Neuron (in vitro differentiated cells): ENCODE measurements around the gene NDUFC2.

ENCODE experiments used
- H2AFZ ChIP-seq: one replicate; pipeline ENCODE4 v1.6.1; 2013; ENCODE audit warnings: low read depth, mild to moderate bottlenecking, inconsistent platforms, low read length, moderate library complexity
- H3K27me3 ChIP-seq: one replicate; pipeline ENCODE4 v1.6.1; 2013; ENCODE audit warnings: low read length; ENCODE audit not compliant: insufficient read depth
- H3K36me3 ChIP-seq: one replicate; pipeline ENCODE4 v1.6.1; 2013; ENCODE audit warnings: low read length; ENCODE audit not compliant: insufficient read depth
- H3K4me1 ChIP-seq: one replicate; pipeline ENCODE4 v1.6.1; 2013; ENCODE audit warnings: low read length; ENCODE audit not compliant: insufficient read depth
- H3K4me3 ChIP-seq: 2 replicates; pipeline ENCODE4 v1.5.1; 2013; ENCODE audit warnings: mild to moderate bottlenecking, low read length, moderate library complexity
- H3K9me3 ChIP-seq: one replicate; pipeline ENCODE4 v1.6.1; 2013; ENCODE audit warnings: low read length

Gene NDUFC2

GRCh38 chr11:78027759-78028158 is 51.9 kb downstream of the NDUFC2 start:
- Histone ChIP-seq H3K27me3 (no peaks in the 10 kb centered on the region), H3K36me3 (no peaks in the 10 kb centered on the region), H3K4me1 (peaks cover 9% of the 10 kb centered on the region), H2AFZ (no peak overlapping the region), H3K9me3 (no peaks in the 10 kb centered on the region), H3K4me3 (no peak overlapping the region)

- H2AFZ ChIP-seq = no peak overlapping the region
- H3K9me3 ChIP-seq = no peaks in the 10 kb centered on the region
- peaks cover 7% of the 10 kb centered on the region for H3K4me1 ChIP-seq
- H3K4me3 ChIP-seq = no peak overlapping the region
- no peaks in the 10 kb centered on the region for H3K36me3 ChIP-seq
- H3K27me3 ChIP-seq = no peaks in the 10 kb centered on the region
Measured at GRCh38 chr11:78025378-78025777, 54.3 kb downstream of the NDUFC2 start.

GRCh38 chr11:78023426-78023825 is 56.2 kb downstream of the NDUFC2 start:
- Histone ChIP-seq H3K4me3 (no peak overlapping the region), H3K27me3 (no peaks in the 10 kb centered on the region), H3K4me1 (peaks cover 8% of the 10 kb centered on the region), H2AFZ (no peak overlapping the region), H3K9me3 (no peaks in the 10 kb centered on the region), H3K36me3 (no peaks in the 10 kb centered on the region)

- Histone ChIP-seq H3K36me3 (no peaks in the 10 kb centered on the region), H3K9me3 (no peaks in the 10 kb centered on the region), H3K4me1 (peaks cover 8% of the 10 kb centered on the region), H3K4me3 (no peak within 1 kb of the TSS), H2AFZ (peak within 1 kb of the TSS; percentile 16), H3K27me3 (no peaks in the 10 kb centered on the region)
Measured at GRCh38 chr11:78022397-78023396, 57.0 kb downstream of the NDUFC2 start, which contains the start of gene KCTD14. Gene KCTD14 (minus strand): TSS chr11:78023276. CDS start chr11:78023249, 27 bp downstream.

GRCh38 chr11:78021611-78022010 is 58.1 kb downstream of the NDUFC2 start:
- H3K4me3 ChIP-seq = no peak overlapping the region
- no peaks in the 10 kb centered on the region for H3K9me3 ChIP-seq
- peaks cover 8% of the 10 kb centered on the region for H3K4me1 ChIP-seq
- H3K27me3 ChIP-seq = no peaks in the 10 kb centered on the region
- H2AFZ ChIP-seq = no peak overlapping the region
- H3K36me3 ChIP-seq = no peaks in the 10 kb centered on the region

GRCh38 chr11:78020246-78020645 is 59.4 kb downstream of the NDUFC2 start:
- H3K4me1 ChIP-seq = peaks cover 8% of the 10 kb centered on the region
- H3K4me3 ChIP-seq = no peak overlapping the region
- H2AFZ ChIP-seq = no peak overlapping the region
- H3K27me3 ChIP-seq = no peaks in the 10 kb centered on the region
- H3K36me3 ChIP-seq = no peaks in the 10 kb centered on the region
- no peaks in the 10 kb centered on the region for H3K9me3 ChIP-seq

- Histone ChIP-seq H3K36me3 (no peaks in the 10 kb centered on the region), H3K27me3 (no peaks in the 10 kb centered on the region), H3K4me3 (no peak overlapping the region), H3K4me1 (peaks cover 8% of the 10 kb centered on the region), H2AFZ (no peak overlapping the region), H3K9me3 (no peaks in the 10 kb centered on the region)
Measured at GRCh38 chr11:78019808-78020207, 59.9 kb downstream of the NDUFC2 start.
